Left lung (tissue), 10 donors: ENCODE measurements around the gene MLKL. TPM values are rescaled to one million over a fixed set of nuclear protein-coding genes. Genes with fewer than 3 reads are reported as not detected.

Experiments
- ATAC-seq: fragments of 200-7000 bp; cut with Tn5 transposase; one replicate; pipeline ENCODE4 v1.9.1; 2020; ENCODE audit warnings: moderate library complexity
- DNase-seq, 4 donors: peaks; one replicate each; pipeline ENCODE4 v3.0.0-alpha.2; 2013 to 2020
- H3K27ac ChIP-seq, 2 donors: fragments of 200-600 bp; sonication (generic) in 1 of 2; one replicate each; pipeline versions ENCODE4 v1.5.0 to v1.8.0; 2020 to 2021
- H3K27me3 ChIP-seq, 2 donors: fragments of 200-600 bp; sonication (generic) in 1 of 2; one replicate each; pipeline versions ENCODE4 v1.5.0 to v1.8.0; 2020 to 2021
- H3K36me3 ChIP-seq, 2 donors: fragments of 200-600 bp; sonication (generic) in 1 of 2; one replicate each; pipeline versions ENCODE4 v1.5.0 to v1.8.0; 2020 to 2021
- H3K4me1 ChIP-seq, 2 donors: fragments of 200-600 bp; one replicate each; pipeline ENCODE4 v1.8.0; 2021
- H3K4me3 ChIP-seq, 2 donors: fragments of 200-600 bp; sonication (generic) in 1 of 2; one replicate each; pipeline versions ENCODE4 v1.5.0 to v1.8.0; 2020 to 2021; ENCODE audit warnings: mild to moderate bottlenecking in 1 of 2
- H3K9me3 ChIP-seq, 2 donors: fragments of 200-600 bp; sonication (generic) in 1 of 2; one replicate each; pipeline versions ENCODE4 v1.5.0 to v1.8.0; 2020 to 2021
- CTCF ChIP-seq, 2 donors: fragments of 200-600 bp; sonication (generic) in 1 of 2; IDR thresholded peaks; one replicate each; pipeline versions ENCODE4 v1.5.0 to v1.8.0; 2021; ENCODE audit warnings: antibody characterized with exemption in 2 of 2
- intact Hi-C, 2 donors: fragments of 100-400 bp; cut with DNase I; formaldehyde crosslinking; loops; one replicate each; pipeline versions ENCODE4 v1.11.2 to v1.14.2; 2022
- polyA plus RNA-seq, 6 donors: library from polyadenylated mRNA; unstranded; fragments of 120-200 nt; gene quantifications; one replicate each; pipeline ENCODE4 v1.2.1, GENCODE V29; 2013; ENCODE audit not compliant: insufficient read length in 6 of 6
- total RNA-seq, 2 donors: library from RNA; stranded (reverse); fragmentation: NEBNext Ultra II Directional; extraction: Animal tissue kit (Norgen Biotek cat#: 25700); gene quantifications; one replicate each; pipeline ENCODE4 v1.2.1, GENCODE V29; 2021
- donor health status: DM: no; HTN: yes; CAD: no.
- donor health status: DM: no; HTN: no; CAD: no.

MLKL gene
- total and polyA plus RNA-seq, 8 donors = 5.2 to 40.5 (median 6.8) TPM

- Histone ChIP-seq H3K9me3 (no peaks in the 10 kb centered on the region), H3K4me1 (no peaks in the 10 kb centered on the region), H3K27me3 (no peaks in the 10 kb centered on the region), H3K4me3 (no peak overlapping the region), H3K27ac (no peak overlapping the region), H3K36me3 (no peaks in the 10 kb centered on the region)
- TF ChIP-seq CTCF (IDR thresholded peaks at IDR 0.05) = no peak
- intact Hi-C loops = no loop called here
- ATAC-seq (no peak), DNase-seq (no peak)
These were observed 36.9 kb upstream of the MLKL start for GRCh38 chr16:74737521-74737920.

- H3K27ac ChIP-seq = no peak overlapping the region
- TF ChIP-seq CTCF (IDR thresholded peaks at IDR 0.05) = no peak
- intact Hi-C loops = no loop called here
- H3K27me3 ChIP-seq = no peaks in the 10 kb centered on the region
- no peaks in the 10 kb centered on the region for H3K4me1 ChIP-seq
- no peak overlapping the region for H3K4me3 ChIP-seq
- no peak for DNase-seq
- no peak for ATAC-seq
- no peaks in the 10 kb centered on the region for H3K36me3 ChIP-seq
- H3K9me3 ChIP-seq = no peaks in the 10 kb centered on the region
These were observed 36.0 kb upstream of the MLKL start for GRCh38 chr16:74736531-74737157.

- Histone ChIP-seq H3K36me3 (no peaks in the 10 kb centered on the region), H3K4me3 (no peak overlapping the region), H3K27ac (no peak overlapping the region), H3K4me1 (no peaks in the 10 kb centered on the region), H3K27me3 (no peaks in the 10 kb centered on the region), H3K9me3 (no peaks in the 10 kb centered on the region)
- DNase-seq (no peak), ATAC-seq (no peak)
- intact Hi-C loops = no loop called here
- TF ChIP-seq CTCF (IDR thresholded peaks at IDR 0.05) = no peak
These were observed 34.9 kb upstream of the MLKL start for GRCh38 chr16:74735554-74735953.

GRCh38 chr16:74735162-74735452 is 34.4 kb upstream of the MLKL start:
- DNase-seq (peak in 2 of 4 donors; percentile 12 to 44), ATAC-seq (no peak)
- H3K36me3 ChIP-seq = no peaks in the 10 kb centered on the region
- no peaks in the 10 kb centered on the region for H3K9me3 ChIP-seq
- no peak overlapping the region for H3K27ac ChIP-seq
- intact Hi-C loops = no loop called here
- no peaks in the 10 kb centered on the region for H3K4me1 ChIP-seq
- TF ChIP-seq CTCF (IDR thresholded peaks at IDR 0.05) = no peak
- H3K4me3 ChIP-seq = no peak overlapping the region
- no peaks in the 10 kb centered on the region for H3K27me3 ChIP-seq

- H3K9me3 ChIP-seq = no peaks in the 10 kb centered on the region
- no peak overlapping the region for H3K27ac ChIP-seq
- DNase-seq (no peak), ATAC-seq (no peak)
- no peak overlapping the region for H3K4me3 ChIP-seq
- no peak for TF ChIP-seq CTCF (IDR thresholded peaks at IDR 0.05)
- intact Hi-C loops = no loop called here
- no peaks in the 10 kb centered on the region for H3K27me3 ChIP-seq
- H3K36me3 ChIP-seq = no peaks in the 10 kb centered on the region
- no peaks in the 10 kb centered on the region for H3K4me1 ChIP-seq
These were observed 33.9 kb upstream of the MLKL start for GRCh38 chr16:74734361-74735161.
